AG09309 (cell line): ENCODE results near the gene PDZD7.

Experiments
- DNase-seq: peaks from one replicate; pipeline ENCODE4 v3.0.0-alpha.2; 2010; ENCODE audit warnings: low read depth
- H3K4me3 ChIP-seq: 2 replicates; pipeline ENCODE4 v1.5.1; 2011; ENCODE audit warnings: mild to moderate bottlenecking, low read depth, low read length, moderate library complexity; ENCODE audit not compliant: control insufficient read depth
- TF ChIP-seq, protein P1 (sequence below): IDR thresholded peaks from 2 replicates; pipeline ENCODE4 v1.5.1; 2011; ENCODE audit warnings: mild to moderate bottlenecking, low read depth, low read length, inconsistent platforms; ENCODE audit not compliant: insufficient read depth, control insufficient read depth; ENCODE audit errors: missing control alignments

Gene PDZD7

DNA sequence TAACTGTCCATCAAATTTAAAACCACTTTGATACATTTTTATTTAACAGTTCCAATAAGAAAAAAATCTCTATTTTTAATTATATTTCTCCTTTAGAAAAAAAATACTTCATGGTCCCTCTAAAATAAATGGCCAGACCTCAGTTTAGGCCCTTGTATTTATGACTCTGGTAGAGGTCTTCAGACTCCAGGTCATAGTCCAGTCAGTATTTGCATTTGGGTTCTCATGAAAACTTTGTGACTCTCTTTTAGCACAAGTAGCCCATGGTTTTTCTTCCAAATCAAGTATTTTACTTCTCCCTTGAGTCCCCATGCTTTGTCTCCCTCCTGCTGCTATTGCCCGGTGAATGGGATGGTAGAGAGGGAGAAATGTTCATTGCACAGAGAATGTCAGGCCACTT is 67.1 kb downstream of the PDZD7 start:
- TF ChIP-seq, protein P1, sequence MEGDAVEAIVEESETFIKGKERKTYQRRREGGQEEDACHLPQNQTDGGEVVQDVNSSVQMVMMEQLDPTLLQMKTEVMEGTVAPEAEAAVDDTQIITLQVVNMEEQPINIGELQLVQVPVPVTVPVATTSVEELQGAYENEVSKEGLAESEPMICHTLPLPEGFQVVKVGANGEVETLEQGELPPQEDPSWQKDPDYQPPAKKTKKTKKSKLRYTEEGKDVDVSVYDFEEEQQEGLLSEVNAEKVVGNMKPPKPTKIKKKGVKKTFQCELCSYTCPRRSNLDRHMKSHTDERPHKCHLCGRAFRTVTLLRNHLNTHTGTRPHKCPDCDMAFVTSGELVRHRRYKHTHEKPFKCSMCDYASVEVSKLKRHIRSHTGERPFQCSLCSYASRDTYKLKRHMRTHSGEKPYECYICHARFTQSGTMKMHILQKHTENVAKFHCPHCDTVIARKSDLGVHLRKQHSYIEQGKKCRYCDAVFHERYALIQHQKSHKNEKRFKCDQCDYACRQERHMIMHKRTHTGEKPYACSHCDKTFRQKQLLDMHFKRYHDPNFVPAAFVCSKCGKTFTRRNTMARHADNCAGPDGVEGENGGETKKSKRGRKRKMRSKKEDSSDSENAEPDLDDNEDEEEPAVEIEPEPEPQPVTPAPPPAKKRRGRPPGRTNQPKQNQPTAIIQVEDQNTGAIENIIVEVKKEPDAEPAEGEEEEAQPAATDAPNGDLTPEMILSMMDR, result no peak
- no peak overlapping the region for H3K4me3 ChIP-seq
- no peak for DNase-seq

DNA sequence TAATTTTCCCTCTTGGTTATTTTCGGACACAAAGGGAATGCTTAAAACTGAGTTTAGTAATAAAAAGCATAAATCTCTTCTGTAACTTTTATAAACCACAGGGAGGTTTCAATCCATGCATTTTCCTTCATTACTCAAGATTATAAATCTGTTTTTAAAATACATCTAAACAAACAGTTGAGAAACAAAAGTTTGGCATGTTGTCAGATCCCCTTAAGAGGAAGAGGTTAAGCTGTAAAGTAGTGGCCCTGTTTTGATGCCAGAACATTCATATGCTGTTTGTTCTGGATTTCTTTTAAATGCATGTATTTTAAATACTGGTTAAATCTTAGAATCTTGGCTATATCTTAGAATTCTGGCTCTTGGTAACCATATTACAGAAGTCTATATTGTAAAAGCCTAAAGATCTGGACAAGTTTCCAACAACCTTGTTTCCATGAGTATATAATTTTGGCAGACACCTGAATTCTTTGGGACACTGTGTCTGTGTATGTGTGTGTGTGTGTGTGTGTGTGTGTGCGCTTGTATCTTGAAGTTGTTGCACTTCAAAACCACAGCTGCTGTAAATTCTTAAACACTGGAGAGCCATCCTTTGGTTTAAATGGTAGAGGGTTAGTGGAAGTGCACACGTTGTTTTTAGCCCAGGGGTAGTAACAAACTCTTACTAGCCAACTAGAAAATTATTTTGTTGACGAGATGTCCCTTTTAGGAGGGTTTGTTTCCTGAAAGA is 68.4 kb downstream of the PDZD7 start:
- TF ChIP-seq, protein P1, result no peak

DNA sequence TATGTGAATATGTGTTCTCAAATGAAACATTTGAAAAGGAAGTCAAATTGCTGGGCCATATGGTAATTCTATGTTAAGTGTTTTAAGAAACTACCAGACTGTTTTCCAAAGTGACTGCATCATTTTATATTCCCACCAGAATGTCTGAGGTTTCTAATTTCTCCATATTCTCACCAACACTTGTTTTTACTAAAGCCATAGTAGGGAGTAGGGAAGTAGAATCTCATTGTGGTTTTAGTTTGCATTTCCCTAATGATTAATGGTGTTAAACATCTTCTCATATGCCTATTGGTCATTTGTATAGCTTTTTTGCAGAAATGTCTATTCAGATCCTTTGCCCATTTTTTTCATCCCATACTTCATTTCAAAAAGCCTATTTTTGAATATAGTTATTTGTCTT is 70.7 kb downstream of the PDZD7 start:
- TF ChIP-seq, protein P1, result no peak
- no peak overlapping the region for H3K4me3 ChIP-seq
- no peak for DNase-seq

More for the DNA sequence above, 68.4 kb downstream of the PDZD7 start:
- H3K4me3 ChIP-seq, result no peak overlapping the region
- DNase-seq, result no peak
